OCI-M2 (cell line): ENCODE data around the gene SCNN1A.
A peak's percentile ranks its signal among the peaks of the same experiment; 100 is the strongest.

Experiments used
- DNase-seq: peaks from one replicate; lab custom pipeline; 2025; ENCODE audit not compliant: unreplicated experiment; lab: John Stamatoyannopoulos, UW

The SCNN1A gene

GRCh38 chr12:6335451-6336078 is 39.8 kb downstream of the SCNN1A start:
- DNase-seq = no peak

DNA sequence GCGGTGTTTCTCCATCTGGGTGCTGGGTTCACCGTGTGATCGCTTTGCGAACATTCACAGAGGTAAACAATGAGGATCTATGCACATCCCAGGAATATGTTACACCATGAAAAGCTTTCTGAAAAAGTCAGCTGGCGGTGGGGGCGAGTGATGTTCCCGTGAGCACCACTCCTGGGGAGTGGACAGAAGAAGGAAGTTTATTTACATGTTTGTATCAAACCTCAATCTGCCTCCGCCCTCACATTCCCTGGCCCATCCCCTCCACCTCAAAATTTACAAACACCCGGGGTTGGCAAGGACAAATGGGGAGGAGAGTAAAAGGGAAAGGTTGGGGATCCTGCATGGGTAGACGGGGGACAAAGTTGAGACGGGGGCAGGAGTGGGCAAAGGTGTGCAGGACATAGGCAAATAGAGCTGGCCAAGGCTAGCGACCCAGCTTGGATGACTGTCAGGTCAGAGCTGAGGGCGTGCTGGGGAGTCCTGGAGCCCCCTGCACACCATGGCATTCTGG is 40.4 kb downstream of the SCNN1A start:
- DNase-seq = no peak

- no peak for DNase-seq
These were observed 41.0 kb downstream of the SCNN1A start for GRCh38 chr12:6334359-6334758.

DNA sequence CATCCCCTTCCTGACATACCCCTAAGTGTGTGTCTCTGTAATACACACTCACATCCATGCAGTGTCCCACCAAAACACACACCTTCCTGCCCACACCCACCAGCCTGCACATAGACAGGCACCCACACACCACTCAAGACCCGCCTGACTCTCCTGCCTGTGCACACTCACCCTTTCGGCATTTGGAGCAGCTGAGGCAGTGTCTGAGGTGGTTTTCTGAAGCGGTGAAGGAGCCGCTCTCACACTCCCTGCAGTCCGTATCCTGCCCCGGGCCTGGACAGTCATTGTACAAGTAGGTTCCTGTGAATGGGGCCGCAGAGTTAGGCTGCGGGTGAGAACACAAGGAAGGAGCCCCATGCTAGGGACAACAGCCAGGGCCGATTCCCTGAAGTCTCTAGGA is 41.8 kb downstream of the SCNN1A start:
- DNase-seq = no peak

DNA sequence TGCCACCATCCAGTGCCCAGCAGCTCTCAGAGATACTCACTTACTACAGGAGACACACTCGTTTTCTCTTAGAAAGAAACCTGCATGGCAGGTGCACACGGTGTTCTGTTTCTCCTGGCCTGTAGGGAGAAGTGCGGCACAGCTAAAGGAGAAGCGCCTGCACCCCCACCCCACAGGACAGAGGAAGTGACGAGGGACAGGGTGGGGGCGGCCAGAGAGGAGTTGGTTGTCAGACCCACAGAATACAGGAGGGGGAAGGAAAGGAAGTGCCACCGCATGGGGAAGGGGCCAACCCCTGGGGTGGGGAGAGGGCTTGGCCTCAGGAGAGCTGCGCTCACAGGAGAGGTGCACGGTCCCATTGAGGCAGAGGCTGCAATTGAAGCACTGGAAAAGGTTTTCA is 42.3 kb downstream of the SCNN1A start:
- DNase-seq = no peak

- DNase-seq = no peak
These were observed 42.9 kb downstream of the SCNN1A start for GRCh38 chr12:6332459-6332858.

- no peak for DNase-seq
These were observed 44.2 kb downstream of the SCNN1A start for GRCh38 chr12:6330999-6331714.

DNA sequence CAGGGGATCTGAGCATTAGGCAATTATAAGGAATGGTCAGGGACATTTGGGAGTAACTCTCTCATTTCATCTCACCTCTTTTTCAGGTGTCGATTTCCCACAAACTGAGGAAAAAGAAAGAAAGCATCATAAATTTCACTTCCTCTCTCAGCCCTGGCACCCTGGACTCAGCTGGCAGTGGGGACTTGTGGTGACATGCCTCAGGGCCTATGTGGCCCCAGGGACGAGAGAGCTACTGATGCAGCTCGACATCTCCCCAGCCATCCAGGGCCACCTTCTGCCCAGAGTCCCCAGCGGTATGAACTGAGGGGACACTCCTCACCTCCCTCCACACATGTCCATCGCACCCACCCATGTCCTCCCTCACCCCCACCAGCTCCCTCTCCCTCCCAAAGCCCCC is 45.2 kb downstream of the SCNN1A start:
- DNase-seq = no peak

DNA sequence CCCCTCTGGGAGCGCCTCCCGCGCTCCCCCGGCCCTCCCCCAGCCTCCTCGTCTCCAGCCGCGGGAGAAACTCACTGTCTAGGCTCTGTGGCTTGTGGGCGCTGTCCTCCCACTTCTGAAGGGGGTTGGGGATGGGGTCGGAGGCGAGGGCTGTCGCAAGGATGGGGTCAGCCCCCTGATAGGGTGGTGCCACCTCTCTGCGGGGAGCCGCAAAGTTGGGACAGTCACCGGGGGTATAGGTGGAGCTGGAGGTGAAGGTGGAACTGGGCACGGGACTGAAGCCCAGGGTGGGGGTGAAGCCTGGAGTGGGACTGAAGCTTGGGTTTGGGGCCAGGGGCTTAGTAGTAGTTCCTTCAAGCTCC is 45.7 kb downstream of the SCNN1A start:
- no peak for DNase-seq

GRCh38 chr12:6328945-6329702 is 46.2 kb downstream of the SCNN1A start:
- DNase-seq = no peak

GRCh38 chr12:6328045-6328779 is 47.2 kb downstream of the SCNN1A start:
- no peak for DNase-seq

DNA sequence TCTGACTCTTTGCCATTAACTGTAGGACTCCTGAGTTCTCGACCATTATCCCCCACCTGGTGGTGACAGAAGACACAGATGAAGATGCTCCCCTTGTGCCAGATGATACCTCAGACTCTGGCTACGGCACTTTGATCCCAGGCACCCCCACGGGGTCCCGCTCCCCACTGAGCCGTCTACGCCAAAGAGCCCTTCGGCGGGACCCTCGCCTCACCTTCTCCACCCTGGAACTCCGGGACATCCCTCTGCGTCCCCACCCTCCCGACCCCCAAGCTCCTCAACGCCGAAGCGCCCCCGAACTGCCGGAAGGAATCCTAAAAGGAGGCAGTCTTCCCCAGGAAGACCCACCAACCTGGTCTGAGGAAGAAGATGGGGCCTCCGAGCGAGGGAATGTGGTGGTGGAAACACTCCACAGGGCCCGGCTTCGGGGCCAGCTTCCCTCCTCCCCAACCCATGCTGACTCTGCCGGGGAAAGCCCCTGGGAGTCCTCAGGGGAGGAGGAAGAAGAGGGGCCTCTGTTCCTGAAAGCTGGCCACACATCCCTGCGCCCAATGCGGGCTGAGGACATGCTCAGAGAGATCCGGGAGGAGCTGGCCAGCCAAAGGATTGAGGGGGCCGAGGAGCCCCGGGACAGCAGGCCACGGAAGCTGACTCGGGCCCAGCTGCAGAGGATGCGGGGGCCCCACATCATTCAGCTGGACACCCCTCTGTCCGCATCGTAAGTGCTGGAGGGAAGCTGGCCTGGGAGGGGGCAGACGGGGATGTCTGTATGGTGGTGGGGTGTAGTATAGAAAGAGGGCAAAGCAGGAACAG is 47.9 kb downstream of the SCNN1A start:
- no peak for DNase-seq

DNA sequence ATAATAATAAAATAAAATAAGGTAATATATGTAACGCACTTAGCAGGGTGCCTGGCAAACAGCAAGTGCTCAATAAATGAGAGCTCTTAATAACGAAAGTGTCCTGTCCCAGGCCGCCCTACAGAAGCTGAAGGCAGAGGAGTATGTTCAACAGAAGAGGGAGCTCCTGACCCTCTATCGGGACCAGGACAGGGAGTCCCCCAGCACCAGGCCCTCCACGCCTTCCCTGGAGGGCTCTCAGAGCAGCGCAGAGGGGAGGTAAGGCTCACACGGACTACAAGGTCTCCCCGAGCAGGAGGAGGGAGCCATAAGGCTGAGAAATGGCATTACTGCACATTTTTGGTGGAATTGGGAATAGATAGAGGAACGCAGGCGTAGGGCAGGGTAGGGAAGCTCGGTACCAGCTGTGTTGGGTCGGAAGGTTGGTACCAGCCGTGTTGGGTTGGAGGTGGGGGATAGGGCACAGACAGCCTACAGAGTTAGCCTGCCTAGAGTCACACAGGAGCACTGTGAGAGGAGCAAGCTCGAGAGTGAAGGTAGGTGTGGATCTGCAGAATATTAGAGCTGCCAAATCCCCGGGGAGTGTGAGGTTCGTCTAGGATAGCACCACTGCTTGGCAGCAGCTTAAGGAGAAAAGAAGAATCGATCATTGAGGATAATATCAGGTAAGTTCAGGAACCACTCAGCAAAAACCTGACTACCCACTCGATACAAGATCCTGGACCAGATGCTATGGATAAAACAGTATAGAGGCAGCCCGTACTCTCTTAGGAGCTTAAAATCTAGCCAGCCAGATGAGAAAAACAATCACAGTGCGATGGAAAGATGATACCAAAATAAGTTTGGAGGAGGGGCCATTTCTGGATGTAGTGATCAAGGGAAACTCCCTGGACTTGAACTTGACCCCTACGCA is 48.8 kb downstream of the SCNN1A start:
- DNase-seq = no peak

DNA sequence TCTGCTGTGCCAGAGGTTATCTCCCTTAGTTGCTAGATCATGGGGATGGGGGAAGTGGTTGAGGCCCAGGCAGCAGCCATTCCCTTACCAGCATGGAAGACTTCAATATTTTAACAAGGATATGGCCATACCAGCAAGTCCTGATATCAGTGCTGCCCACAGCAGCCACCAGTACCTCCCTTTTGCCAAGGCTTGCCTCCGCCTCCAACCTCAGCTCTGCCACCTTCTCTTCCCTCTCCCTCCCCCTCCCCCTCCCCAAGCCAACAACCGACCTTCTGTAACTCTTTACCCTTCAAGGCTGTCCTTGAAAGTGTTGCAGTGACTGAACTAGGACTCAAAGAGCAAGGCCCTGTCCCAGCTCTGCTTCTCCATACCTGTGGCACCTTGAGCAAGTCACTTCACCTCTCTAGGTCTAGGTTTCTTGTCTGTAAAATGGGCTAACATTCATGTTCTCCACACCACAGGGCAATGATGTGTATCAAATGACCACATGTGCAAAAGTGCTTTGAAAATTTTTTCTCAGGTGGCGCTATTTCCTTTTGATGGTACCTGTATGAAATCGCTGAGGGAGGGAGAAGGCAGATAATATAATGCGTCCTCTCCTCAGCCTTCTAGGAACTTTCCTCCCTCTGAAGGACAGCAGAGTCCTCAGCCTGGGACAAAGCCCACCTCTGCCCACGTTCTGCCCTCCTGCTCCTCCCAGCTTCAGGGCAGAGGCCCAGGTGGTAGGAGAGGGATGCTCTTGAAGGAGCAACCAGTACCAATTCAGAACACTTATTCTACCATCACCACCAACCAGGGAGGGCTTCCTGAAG is 50.2 kb downstream of the SCNN1A start:
- no peak for DNase-seq

DNA sequence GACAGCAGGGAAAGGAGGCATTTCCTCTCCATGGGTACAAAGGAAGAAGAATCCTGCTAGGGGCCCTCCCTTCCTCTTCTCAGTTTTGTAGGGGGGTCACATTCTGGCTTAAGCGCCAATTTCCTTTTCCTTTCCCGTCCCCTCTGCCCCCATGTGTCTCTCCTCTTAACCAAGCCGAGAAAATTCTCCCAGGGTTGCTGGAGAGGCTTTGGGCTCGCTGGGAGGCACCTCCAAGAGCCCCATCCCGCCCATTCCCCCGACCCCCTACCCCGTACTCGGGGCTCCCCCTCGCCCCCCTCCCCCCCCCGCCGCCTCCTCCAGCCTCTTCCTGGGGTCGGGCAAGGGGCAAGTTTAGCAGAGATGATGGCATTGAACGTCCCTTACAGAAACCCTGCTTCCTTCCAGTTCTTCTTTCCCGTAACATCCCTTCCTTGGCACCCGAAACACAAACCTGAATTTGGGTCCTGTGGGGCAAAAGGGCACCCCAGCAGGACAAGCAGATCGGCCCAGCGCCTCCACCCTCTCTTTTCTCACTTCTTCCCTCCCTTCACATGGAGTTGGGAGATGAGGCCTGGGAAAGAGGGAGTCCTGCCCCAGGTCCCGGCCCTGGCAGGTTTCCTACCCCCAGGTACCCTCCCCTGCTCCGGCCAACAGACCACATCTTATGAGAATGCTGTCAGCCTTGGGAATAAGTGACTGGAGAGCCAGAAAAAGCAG is 51.2 kb downstream of the SCNN1A start:
- DNase-seq = no peak

GRCh38 chr12:6323340-6323994 is 51.9 kb downstream of the SCNN1A start:
- peak; percentile 44 for DNase-seq

DNA sequence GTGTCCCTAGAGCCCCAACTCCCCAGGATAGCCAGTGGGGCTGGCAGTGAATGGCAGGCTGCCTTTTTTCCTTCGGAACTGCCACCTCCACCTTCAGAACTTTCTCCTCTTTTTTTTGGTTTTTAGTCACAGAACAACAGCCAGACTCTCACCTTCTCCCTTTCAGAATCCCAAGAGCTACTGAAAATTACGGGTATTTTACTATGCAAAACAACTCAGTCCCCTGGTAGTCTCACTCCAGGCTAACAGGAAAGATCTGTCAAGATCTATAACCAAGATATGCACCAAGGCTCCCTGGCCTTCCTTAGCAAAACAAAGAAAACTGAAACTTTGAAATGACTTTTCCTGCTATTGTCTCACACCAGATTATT is 52.4 kb downstream of the SCNN1A start:
- DNase-seq = no peak

GRCh38 chr12:6322352-6322751 is 53.0 kb downstream of the SCNN1A start:
- no peak for DNase-seq
